Activated T-helper 17 cell treated with anti-CD3 and anti-CD28 coated beads, Interleukin-2, amount 50 U/mL, for 72 hours (primary cell): Measurements from ENCODE around the gene LRBA. TPM values are rescaled to one million over a fixed set of nuclear protein-coding genes. Genes with fewer than 3 reads are reported as not detected.

Source experiments
- ATAC-seq: fragments of 150-1000 bp; cut with Tn5 transposase; replicated peaks from 2 replicates; pipeline ENCODE4 v1.10.0; 2021; ENCODE audit warnings: mild to moderate bottlenecking, moderate library complexity
- H3K27ac Mint-ChIP-seq: one replicate; pipeline ENCODE4 v1.8.0; 2022; ENCODE audit warnings: mixed read lengths
- H3K27me3 Mint-ChIP-seq: one replicate; pipeline ENCODE4 v1.8.0; 2022; ENCODE audit warnings: mixed read lengths
- H3K36me3 Mint-ChIP-seq: one replicate; pipeline ENCODE4 v1.8.0; 2022; ENCODE audit warnings: low read depth, mild to moderate bottlenecking, mixed read lengths
- H3K4me1 Mint-ChIP-seq: one replicate; pipeline ENCODE4 v1.8.0; 2022; ENCODE audit warnings: mixed read lengths
- H3K4me3 Mint-ChIP-seq: one replicate; pipeline ENCODE4 v1.8.0; 2022; ENCODE audit warnings: mild to moderate bottlenecking, mixed read lengths
- H3K9me3 Mint-ChIP-seq: one replicate; pipeline ENCODE4 v1.8.0; 2022; ENCODE audit warnings: mixed read lengths
- total RNA-seq, 2 donors: library from RNA; stranded (reverse); gene quantifications; one replicate each; pipeline ENCODE4 v1.2.3, GENCODE V29; 2022

LRBA gene
- total RNA-seq, 2 donors from 2014 or later, result 65.2 to 83.4 TPM

GRCh38 chr4:150590631-150591030 is 424.5 kb downstream of the LRBA start:
- Mint-ChIP-seq H3K4me3 (no peak overlapping the region), H3K27ac (peak overlapping the region; percentile 52), H3K27me3 (no peaks in the 10 kb centered on the region), H3K4me1 (no peaks in the 10 kb centered on the region), H3K9me3 (no peaks in the 10 kb centered on the region), H3K36me3 (peaks cover 60% of the 10 kb centered on the region)
- no peak for ATAC-seq

- Mint-ChIP-seq H3K27ac (no peak overlapping the region), H3K4me3 (no peak overlapping the region), H3K27me3 (no peaks in the 10 kb centered on the region), H3K36me3 (peaks cover 73% of the 10 kb centered on the region), H3K9me3 (no peaks in the 10 kb centered on the region), H3K4me1 (no peaks in the 10 kb centered on the region)
- no peak for ATAC-seq
Observed at GRCh38 chr4:150589157-150589556, 425.9 kb downstream of the LRBA start.

GRCh38 chr4:150588316-150588715 is 426.8 kb downstream of the LRBA start:
- Mint-ChIP-seq H3K9me3 (no peaks in the 10 kb centered on the region), H3K4me3 (no peak overlapping the region), H3K27ac (no peak overlapping the region), H3K36me3 (peaks cover 82% of the 10 kb centered on the region), H3K27me3 (no peaks in the 10 kb centered on the region), H3K4me1 (no peaks in the 10 kb centered on the region)
- no peak for ATAC-seq

GRCh38 chr4:150586162-150586810 is 428.8 kb downstream of the LRBA start:
- H3K4me1 Mint-ChIP-seq, result no peaks in the 10 kb centered on the region
- H3K4me3 Mint-ChIP-seq, result no peak overlapping the region
- no peaks in the 10 kb centered on the region for H3K27me3 Mint-ChIP-seq
- no peaks in the 10 kb centered on the region for H3K9me3 Mint-ChIP-seq
- no peak for ATAC-seq
- no peak overlapping the region for H3K27ac Mint-ChIP-seq
- peaks cover 97% of the 10 kb centered on the region for H3K36me3 Mint-ChIP-seq

GRCh38 chr4:150585611-150586010 is 429.5 kb downstream of the LRBA start:
- no peak overlapping the region for H3K4me3 Mint-ChIP-seq
- no peaks in the 10 kb centered on the region for H3K27me3 Mint-ChIP-seq
- ATAC-seq, result no peak
- H3K36me3 Mint-ChIP-seq, result peaks cover 97% of the 10 kb centered on the region
- H3K27ac Mint-ChIP-seq, result no peak overlapping the region
- no peaks in the 10 kb centered on the region for H3K4me1 Mint-ChIP-seq
- H3K9me3 Mint-ChIP-seq, result no peaks in the 10 kb centered on the region

GRCh38 chr4:150584111-150584915 is 430.8 kb downstream of the LRBA start:
- no peak for ATAC-seq
- Mint-ChIP-seq H3K27ac (no peak overlapping the region), H3K9me3 (no peaks in the 10 kb centered on the region), H3K4me1 (peaks cover under 1% of the 10 kb centered on the region), H3K36me3 (peaks cover 96% of the 10 kb centered on the region), H3K27me3 (no peaks in the 10 kb centered on the region), H3K4me3 (no peak overlapping the region)

- Mint-ChIP-seq H3K4me1 (peaks cover 6% of the 10 kb centered on the region), H3K36me3 (peaks cover 96% of the 10 kb centered on the region), H3K27me3 (no peaks in the 10 kb centered on the region), H3K27ac (no peak overlapping the region), H3K4me3 (no peak overlapping the region), H3K9me3 (no peaks in the 10 kb centered on the region)
- ATAC-seq, result no peak
Observed at GRCh38 chr4:150583287-150584110, 431.6 kb downstream of the LRBA start.

GRCh38 chr4:150582873-150583286 is 432.2 kb downstream of the LRBA start:
- Mint-ChIP-seq H3K4me3 (no peak overlapping the region), H3K9me3 (no peaks in the 10 kb centered on the region), H3K27ac (no peak overlapping the region), H3K27me3 (no peaks in the 10 kb centered on the region), H3K36me3 (peaks cover 89% of the 10 kb centered on the region), H3K4me1 (peaks cover 6% of the 10 kb centered on the region)
- no peak for ATAC-seq

GRCh38 chr4:150582146-150582872 is 432.8 kb downstream of the LRBA start, which contains the start of gene MAB21L2:
Gene MAB21L2, plus strand, starts transcription at chr4:150582151. Its CDS starts 879 bp downstream, at chr4:150583030.
- H3K9me3 Mint-ChIP-seq, result no peaks in the 10 kb centered on the region
- H3K27ac Mint-ChIP-seq, result no peak within 1 kb of the TSS
- no peaks in the 10 kb centered on the region for H3K27me3 Mint-ChIP-seq
- H3K36me3 Mint-ChIP-seq, result peaks cover 84% of the 10 kb centered on the region
- peaks cover 6% of the 10 kb centered on the region for H3K4me1 Mint-ChIP-seq
- ATAC-seq, result no peak
- no peak within 1 kb of the TSS for H3K4me3 Mint-ChIP-seq

- H3K36me3 Mint-ChIP-seq, result peaks cover 77% of the 10 kb centered on the region
- no peaks in the 10 kb centered on the region for H3K27me3 Mint-ChIP-seq
- H3K9me3 Mint-ChIP-seq, result no peaks in the 10 kb centered on the region
Observed at GRCh38 chr4:150581641-150582051, 433.4 kb downstream of the LRBA start.

GRCh38 chr4:150581056-150581605 is 434.0 kb downstream of the LRBA start:
- Mint-ChIP-seq H3K9me3 (no peaks in the 10 kb centered on the region), H3K4me1 (peaks cover 6% of the 10 kb centered on the region), H3K27me3 (no peaks in the 10 kb centered on the region), H3K36me3 (peaks cover 72% of the 10 kb centered on the region), H3K27ac (no peak overlapping the region), H3K4me3 (no peak overlapping the region)
- ATAC-seq, result no peak

More at GRCh38 chr4:150581641-150582051, 433.4 kb downstream of the LRBA start:
- H3K4me1 Mint-ChIP-seq, result peaks cover 6% of the 10 kb centered on the region
- H3K27ac Mint-ChIP-seq, result no peak overlapping the region
- ATAC-seq, result no peak
- H3K4me3 Mint-ChIP-seq, result no peak overlapping the region

GRCh38 chr4:150580306-150580705 is 434.8 kb downstream of the LRBA start:
- Mint-ChIP-seq H3K4me3 (no peak overlapping the region), H3K36me3 (peaks cover 64% of the 10 kb centered on the region), H3K9me3 (no peaks in the 10 kb centered on the region), H3K4me1 (peaks cover 6% of the 10 kb centered on the region), H3K27me3 (no peaks in the 10 kb centered on the region), H3K27ac (no peak overlapping the region)
- ATAC-seq, result no peak

GRCh38 chr4:150579551-150580234 is 435.4 kb downstream of the LRBA start:
- Mint-ChIP-seq H3K4me3 (no peak overlapping the region), H3K27me3 (no peaks in the 10 kb centered on the region), H3K27ac (no peak overlapping the region), H3K36me3 (peaks cover 59% of the 10 kb centered on the region), H3K4me1 (peaks cover 6% of the 10 kb centered on the region), H3K9me3 (no peaks in the 10 kb centered on the region)
- no peak for ATAC-seq
